Measurements from ENCODE around the gene RLN3. TPM values are rescaled to one million over a fixed set of nuclear protein-coding genes. Genes with fewer than 3 reads are reported as not detected.

Gene RLN3
- total and polyA plus RNA-seq, 9 of the 15 experiments (the other 6 are each of a cell fraction or from before 2014, with no cell fraction given): 0.31 to 1.2 (median 0.71) TPM; not detected in 6

GRCh38 chr19:14061081-14061749 lies 33.3 kb downstream of the RLN3 start (continued):
- no peak for TF ChIP-seq MGA (IDR thresholded peaks at IDR 0.05)
- TF ChIP-seq HLTF (IDR thresholded peaks at IDR 0.05): no peak
- TF ChIP-seq SMAD2 (IDR thresholded peaks at IDR 0.05; ENCODE audit: low read depth, low read length): no peak
- TF ChIP-seq DNMT1 (IDR thresholded peaks at IDR 0.05): no peak
- TF ChIP-seq YY1 (IDR thresholded peaks at IDR 0.05; ENCODE audit: borderline replicate concordance in 1 of 3, control insufficient read depth in 1 of 3, extremely low read depth in 1 of 3, insufficient read depth in 3 of 3, insufficient read length in 1 of 3, insufficient replicate concordance in 2 of 3, low read depth in 1 of 3, low read length in 2 of 3): peak in 1 of 3 experiments; percentile 86
- TF ChIP-seq REST (IDR thresholded peaks at IDR 0.05; ENCODE audit: borderline replicate concordance): no peak
- no peak for TF ChIP-seq REST (CRISPR knock-in tag; IDR thresholded peaks at IDR 0.05; ENCODE audit: low read depth)

All from K562 (cell line).